Lung (tissue), 12 donors: ENCODE data around the gene VASN. TPM values are rescaled to one million over a fixed set of nuclear protein-coding genes. Genes with fewer than 3 reads are reported as not detected.
"Not testable (repeated sequence)": the region's sequence is repeated elsewhere in the genome, so short reads cannot be mapped to it uniquely, and the experiment has no call there.

Source experiments
- ATAC-seq: fragments of 200-7000 bp; cut with Tn5 transposase; one replicate; pipeline ENCODE4 v1.9.1; 2020; ENCODE audit warnings: moderate number of reproducible peaks; ENCODE audit not compliant: insufficient read depth, low FRiP score
- DNase-seq, 3 donors: peaks; one replicate each; pipeline ENCODE4 v3.0.0-alpha.2; 2013 to 2017
- H3K27ac ChIP-seq, 2 donors: one replicate each; pipeline ENCODE4 v1.5.1; 2013; ENCODE audit warnings: mild to moderate bottlenecking in 2 of 2, moderate library complexity in 2 of 2, control low read depth in 1 of 2, inconsistent platforms in 1 of 2, low read depth in 1 of 2, low read length in 1 of 2
- H3K27me3 ChIP-seq, 3 donors: one replicate each; pipeline ENCODE4 v1.5.1; 2013; ENCODE audit warnings: low read length in 2 of 3; ENCODE audit not compliant: control insufficient read depth in 3 of 3, insufficient read depth in 3 of 3
- H3K36me3 ChIP-seq, 4 donors: one replicate each; pipeline ENCODE4 v1.5.1; 2013; ENCODE audit warnings: low read length in 4 of 4, mild to moderate bottlenecking in 1 of 4, moderate library complexity in 1 of 4; ENCODE audit not compliant: control insufficient read depth in 4 of 4, insufficient read depth in 4 of 4
- H3K4me1 ChIP-seq, 5 donors: one replicate each; pipeline ENCODE4 v1.5.1; 2013; ENCODE audit warnings: low read length in 5 of 5, mild to moderate bottlenecking in 2 of 5, moderate library complexity in 1 of 5; ENCODE audit not compliant: control insufficient read depth in 5 of 5, insufficient read depth in 5 of 5
- H3K4me3 ChIP-seq: one replicate; pipeline ENCODE4 v1.5.1; 2013; ENCODE audit warnings: mild to moderate bottlenecking, control low read depth, moderate library complexity
- H3K9ac ChIP-seq, 2 donors: one replicate each; pipeline ENCODE4 v1.5.1; 2013; ENCODE audit warnings: low read length in 2 of 2, control low read depth in 1 of 2; ENCODE audit not compliant: insufficient read depth in 1 of 2
- H3K9me3 ChIP-seq, 4 donors: one replicate each; pipeline ENCODE4 v1.5.1; 2013; ENCODE audit warnings: low read length in 3 of 4, mild to moderate bottlenecking in 1 of 4, moderate library complexity in 1 of 4; ENCODE audit not compliant: control insufficient read depth in 4 of 4, insufficient read depth in 3 of 4
- WGBS, 2 donors: extraction: QIAGEN DNeasy Blood & Tissue Kit; methylation state at CpG; one replicate each; pipeline ENCODE4 v1.1.7; 2013; 5-methylcytosine and 5-hydroxymethylcytosine counted together
- polyA plus RNA-seq, 2 donors: library from polyadenylated mRNA; stranded (reverse); fragments of 200-250 nt; gene quantifications; one replicate each; pipeline ENCODE4 v1.2.1, GENCODE V29; 2013
- total RNA-seq, 2 donors: library from RNA; depleted of rRNA in 1 of 2; stranded (reverse); fragments of >200 nt in 1 of 2; gene quantifications; one replicate each; pipeline ENCODE4 v1.2.1, GENCODE V29; 2014 to 2021
- TF ChIP-seq, protein P1 (sequence below): IDR thresholded peaks from 2 replicates; pipeline ENCODE4 v1.5.1; 2012; ENCODE audit warnings: mild to moderate bottlenecking; ENCODE audit errors: control extremely low read depth, extremely low read depth
- donor health status: control.
- donor health status: control.
- donor health status: Bipolar disorder and iron deficiency.
- donor health status: healthy.
- donor health status: DM: yes; HTN: yes; CAD: no.

VASN gene
- total and polyA plus RNA-seq, 4 donors, result 18.8 to 42.9 (median 31.3) TPM

DNA sequence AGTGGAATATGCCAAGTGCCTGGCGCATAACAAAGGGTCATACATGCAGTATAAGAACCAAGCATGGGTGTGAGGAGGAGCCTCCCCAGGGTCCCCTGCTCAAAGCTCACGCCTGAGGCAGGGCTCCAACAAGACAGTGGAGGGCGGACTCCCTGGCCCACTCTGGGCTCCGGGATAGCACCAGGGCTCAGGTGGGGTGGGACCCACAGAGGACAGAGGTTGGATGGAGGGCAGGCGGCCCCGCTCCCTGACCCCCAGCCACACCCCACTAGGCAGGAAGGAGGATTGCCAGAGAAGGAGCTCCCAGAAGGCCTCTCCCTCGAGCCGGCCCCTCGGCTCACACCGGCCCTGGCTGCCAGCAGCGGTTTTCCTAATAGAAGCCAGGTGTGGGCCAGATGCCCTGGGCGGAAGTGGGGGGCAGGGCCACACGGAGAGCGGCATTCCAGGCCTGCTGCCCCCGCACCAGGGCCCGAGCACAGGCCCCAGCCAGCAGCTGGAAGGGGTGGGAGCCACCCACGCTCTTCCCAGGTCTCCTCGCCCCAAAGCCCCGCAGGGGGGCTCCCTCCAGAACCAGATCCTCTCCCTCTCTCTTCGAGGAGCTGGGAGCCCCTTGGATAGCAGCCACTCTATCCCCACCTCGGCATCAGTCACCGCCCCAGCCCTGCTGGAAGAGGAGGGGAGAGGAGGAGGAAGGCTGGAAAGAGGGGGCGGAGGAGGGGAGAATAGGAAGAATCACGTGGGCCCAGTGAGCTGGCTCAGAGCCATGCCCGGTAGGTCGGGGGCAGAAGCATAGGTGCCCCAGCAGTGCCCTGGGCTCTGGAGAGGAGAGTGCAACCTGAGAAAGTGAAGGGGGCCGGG lies 21.0 kb downstream of the VASN start:
- Histone ChIP-seq H3K36me3 (peaks cover 0 to 30% (median 0%) of the 10 kb centered on the region in 4 donors), H3K4me1 (peaks cover 0 to 37% (median 13%) of the 10 kb centered on the region in 5 donors), H3K27me3 (no peaks in the 10 kb centered on the region), H3K9ac (no peak overlapping the region), H3K4me3 (no peak overlapping the region), H3K9me3 (no peaks in the 10 kb centered on the region), H3K27ac (peak overlapping the region in 1 of 2 donors; percentile 23)
- ATAC-seq, result peak; percentile 35
- peak; percentile 59 to 78 (median 76) for DNase-seq
- TF ChIP-seq, protein P1, sequence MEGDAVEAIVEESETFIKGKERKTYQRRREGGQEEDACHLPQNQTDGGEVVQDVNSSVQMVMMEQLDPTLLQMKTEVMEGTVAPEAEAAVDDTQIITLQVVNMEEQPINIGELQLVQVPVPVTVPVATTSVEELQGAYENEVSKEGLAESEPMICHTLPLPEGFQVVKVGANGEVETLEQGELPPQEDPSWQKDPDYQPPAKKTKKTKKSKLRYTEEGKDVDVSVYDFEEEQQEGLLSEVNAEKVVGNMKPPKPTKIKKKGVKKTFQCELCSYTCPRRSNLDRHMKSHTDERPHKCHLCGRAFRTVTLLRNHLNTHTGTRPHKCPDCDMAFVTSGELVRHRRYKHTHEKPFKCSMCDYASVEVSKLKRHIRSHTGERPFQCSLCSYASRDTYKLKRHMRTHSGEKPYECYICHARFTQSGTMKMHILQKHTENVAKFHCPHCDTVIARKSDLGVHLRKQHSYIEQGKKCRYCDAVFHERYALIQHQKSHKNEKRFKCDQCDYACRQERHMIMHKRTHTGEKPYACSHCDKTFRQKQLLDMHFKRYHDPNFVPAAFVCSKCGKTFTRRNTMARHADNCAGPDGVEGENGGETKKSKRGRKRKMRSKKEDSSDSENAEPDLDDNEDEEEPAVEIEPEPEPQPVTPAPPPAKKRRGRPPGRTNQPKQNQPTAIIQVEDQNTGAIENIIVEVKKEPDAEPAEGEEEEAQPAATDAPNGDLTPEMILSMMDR, result no peak
- WGBS, 2 donors, result 70 to 77% methylated on average over 19 to 27 of the region's 27 CpGs

GRCh38 chr16:4393240-4393600 lies 21.6 kb downstream of the VASN start:
- WGBS, 2 donors, result 68 to 81% methylated on average over 6 of the region's 6 CpGs
- peak in 1 of 3 donors; percentile 28 for DNase-seq
- H3K4me1 ChIP-seq, result peaks cover 0 to 34% (median 13%) of the 10 kb centered on the region in 5 donors
- H3K27me3 ChIP-seq, result no peaks in the 10 kb centered on the region
- peaks cover 0 to 29% (median 0%) of the 10 kb centered on the region in 4 donors for H3K36me3 ChIP-seq
- TF ChIP-seq, protein P1, result no peak
- no peak overlapping the region for H3K27ac ChIP-seq
- no peak overlapping the region for H3K9ac ChIP-seq
- no peaks in the 10 kb centered on the region for H3K9me3 ChIP-seq
- H3K4me3 ChIP-seq, result no peak overlapping the region
- no peak for ATAC-seq

DNA sequence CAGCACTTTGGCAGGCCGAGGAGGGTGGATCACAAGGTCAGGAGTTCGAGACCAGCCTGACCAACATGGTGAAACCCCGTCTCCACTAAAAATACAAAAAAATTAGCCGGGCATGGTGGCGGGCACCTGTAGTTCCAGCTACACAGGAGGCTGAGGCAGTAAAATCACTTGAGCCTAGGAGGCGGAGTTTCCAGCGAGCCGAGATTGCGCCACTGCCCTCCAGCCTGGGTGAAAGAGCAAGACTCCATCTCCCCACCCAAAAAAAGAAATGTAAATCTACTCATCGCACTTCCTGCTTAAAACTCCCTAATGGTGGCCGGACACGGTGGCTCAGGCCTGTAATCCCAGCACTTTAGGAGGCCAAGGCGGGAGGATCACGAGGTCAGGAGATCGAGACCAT lies 22.2 kb downstream of the VASN start:
- not testable (repeated sequence) for H3K27ac ChIP-seq, H3K27me3 ChIP-seq, H3K9ac ChIP-seq, H3K9me3 ChIP-seq, DNase-seq, ATAC-seq, H3K4me3 ChIP-seq
- WGBS, 2 donors, result 92 to 94% methylated on average over 15 of the region's 15 CpGs
- Histone ChIP-seq H3K4me1 (peaks cover 0 to 33% (median 13%) of the 10 kb centered on the region in 5 donors), H3K36me3 (peaks cover 0 to 25% (median 0%) of the 10 kb centered on the region in 4 donors)

DNA sequence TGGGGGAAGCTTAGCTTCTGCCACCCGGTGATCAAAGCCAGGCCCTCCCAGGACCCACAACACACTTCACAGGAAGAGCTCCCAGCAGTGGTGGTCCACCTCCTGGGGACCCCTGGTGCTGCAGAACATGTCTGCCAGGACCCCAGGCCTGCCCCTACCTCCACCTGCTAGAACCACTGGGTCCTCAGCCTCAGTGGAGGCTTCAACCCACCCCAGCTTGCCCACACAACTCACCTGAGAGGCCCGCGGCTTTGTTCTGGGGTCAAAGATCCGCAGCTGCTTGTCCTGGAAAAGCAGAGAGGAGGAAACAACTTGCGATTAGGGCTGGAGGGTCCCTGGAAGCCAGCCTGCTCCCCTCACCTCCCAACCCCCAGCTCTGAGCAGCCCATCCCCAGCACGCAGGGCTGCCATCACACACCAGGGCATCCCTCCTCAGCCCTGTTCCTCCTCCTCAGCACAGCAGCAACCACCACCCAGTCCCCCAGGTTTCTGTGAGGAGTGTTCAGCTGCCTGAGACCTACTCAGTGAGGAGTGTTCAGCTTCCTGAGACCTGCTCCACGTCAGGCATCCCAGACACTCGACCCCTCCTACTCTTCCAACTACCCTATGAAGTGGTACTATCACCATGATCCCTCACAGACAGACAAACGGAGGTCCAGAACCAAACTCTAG lies 23.5 kb downstream of the VASN start:
- Histone ChIP-seq H3K36me3 (peaks cover 0 to 21% (median 0%) of the 10 kb centered on the region in 4 donors), H3K27me3 (no peaks in the 10 kb centered on the region), H3K4me3 (no peak overlapping the region), H3K4me1 (peaks cover 0 to 23% (median 10%) of the 10 kb centered on the region in 5 donors), H3K9ac (no peak overlapping the region), H3K27ac (no peak overlapping the region), H3K9me3 (no peaks in the 10 kb centered on the region)
- WGBS, 2 donors, result 78 to 85% methylated on average over 9 of the region's 9 CpGs
- peak in 1 of 3 donors; percentile 9 for DNase-seq
- TF ChIP-seq, protein P1, result no peak
- no peak for ATAC-seq
